Psoas muscle (tissue), 8 donors: ENCODE results near the gene GRK6. TPM values are rescaled to one million over a fixed set of nuclear protein-coding genes. Genes with fewer than 3 reads are reported as not detected.

Experiments
- ATAC-seq, 4 donors: fragments of 200-7000 bp; cut with Tn5 transposase; one replicate each; pipeline ENCODE4 v1.9.1; 2020; ENCODE audit warnings: moderate library complexity in 3 of 4, mild to moderate bottlenecking in 2 of 4
- DNase-seq, 2 donors: peaks; one replicate each; pipeline ENCODE4 v3.0.0-alpha.2; 2020
- H3K27ac ChIP-seq: fragments of 200-600 bp; one replicate; pipeline ENCODE4 v1.8.0; 2022
- H3K27me3 ChIP-seq, 3 donors: fragments of 200-600 bp in 1 of 3; one replicate each; pipeline versions ENCODE4 v1.6.1 to v1.8.0; 2013 to 2022; ENCODE audit warnings: low read length in 2 of 3, mild to moderate bottlenecking in 2 of 3, moderate library complexity in 1 of 3; ENCODE audit not compliant: insufficient read depth in 3 of 3
- H3K36me3 ChIP-seq, 2 donors: fragments of 200-600 bp in 1 of 2; one replicate each; pipeline versions ENCODE4 v1.6.1 to v1.8.0; 2013 to 2022; ENCODE audit warnings: low read depth in 1 of 2, mild to moderate bottlenecking in 1 of 2, moderate library complexity in 1 of 2; ENCODE audit not compliant: insufficient read depth in 1 of 2
- H3K4me1 ChIP-seq: fragments of 200-600 bp; one replicate; pipeline ENCODE4 v1.8.0; 2022
- H3K4me3 ChIP-seq: fragments of 200-600 bp; one replicate; pipeline ENCODE4 v1.8.0; 2022; ENCODE audit warnings: mild to moderate bottlenecking
- H3K9me3 ChIP-seq: fragments of 200-600 bp; one replicate; pipeline ENCODE4 v1.8.0; 2022
- CTCF ChIP-seq: fragments of 200-600 bp; IDR thresholded peaks from one replicate; pipeline ENCODE4 v1.8.0; 2022; ENCODE audit warnings: antibody characterized with exemption
- WGBS, 3 donors: extraction: QIAGEN DNeasy Blood & Tissue Kit; methylation state at CpG; one replicate each; pipeline versions ENCODE4 v1.1.6 to v1.1.7; 2013; 5-methylcytosine and 5-hydroxymethylcytosine counted together
- intact Hi-C, 2 donors: fragments of 100-400 bp; cut with DNase I; formaldehyde crosslinking; loops; one replicate each; pipeline versions ENCODE4 v1.11.0 to v1.14.2; 2022
- polyA plus RNA-seq, 3 donors: library from polyadenylated mRNA; stranded (reverse); fragments of 200-250 nt; gene quantifications; one replicate each; pipeline ENCODE4 v1.2.3, GENCODE V29; 2013
- total RNA-seq, 4 donors: library from RNA; stranded (reverse); fragmentation: NEBNext Ultra II Directional in 2 of 4; extraction: Animal tissue kit (Norgen Biotek cat#: 25700) in 2 of 4; gene quantifications; one replicate each; pipeline versions ENCODE4 v1.2.1 to v1.2.4, GENCODE V29; 2021 to 2023
- donor health status: healthy with polysubstance abuse.
- donor health status: DM: no; HTN: no; CAD: no; lungs with moderate emphysema.
- donor health status: Bipolar disorder and iron deficiency.
- donor health status: healthy.
- donor health status: DM: yes; HTN: yes; CAD: no.
- donor health status: DM: no; HTN: no; CAD: no.
- donor health status: DM: no; HTN: no; CAD: no.
- donor health status: DM: yes; HTN: yes; CAD: no.

The GRK6 gene
- total and polyA plus RNA-seq, 7 donors, result 12.3 to 22.6 (median 15.8) TPM

- Histone ChIP-seq H3K27me3 (peaks cover 0 to 54% (median 27%) of the 10 kb centered on the region in 3 donors), H3K27ac (no peak overlapping the region), H3K9me3 (no peaks in the 10 kb centered on the region), H3K4me1 (peaks cover 1% of the 10 kb centered on the region), H3K36me3 (no peaks in the 10 kb centered on the region), H3K4me3 (no peak overlapping the region)
- no peak for TF ChIP-seq CTCF
- DNase-seq (no peak), ATAC-seq (no peak)
- 84 to 89% (median 85%) methylated on average over 16 of the region's 16 CpGs for WGBS, 3 donors
- intact Hi-C loops, result no loop called here
Observed at GRCh38 chr5:177397875-177398390, 28.5 kb upstream of the GRK6 start.

GRCh38 chr5:177399997-177400868 lies 26.2 kb upstream of the GRK6 start, which contains the start of gene PFN3:
TSS of gene PFN3 (minus strand) at chr5:177400661. CDS start at chr5:177400576, 85 bp downstream.
- no peak for DNase-seq
- no peak within 1 kb of the TSS for H3K27ac ChIP-seq
- no peak for ATAC-seq
- H3K9me3 ChIP-seq, result no peaks in the 10 kb centered on the region
- H3K27me3 ChIP-seq, result peaks cover 0 to 72% (median 36%) of the 10 kb centered on the region in 3 donors
- intact Hi-C loops, result no loop called here
- TF ChIP-seq CTCF, result no peak
- H3K4me1 ChIP-seq, result peaks cover 14% of the 10 kb centered on the region
- 10 to 12% (median 11%) methylated on average over 72 to 92 of the region's 92 CpGs for WGBS, 3 donors
- no peak within 1 kb of the TSS for H3K4me3 ChIP-seq
- H3K36me3 ChIP-seq, result no peaks in the 10 kb centered on the region

- 4 to 6% (median 6%) methylated on average over 47 to 49 of the region's 49 CpGs for WGBS, 3 donors
- peaks cover 14% of the 10 kb centered on the region for H3K4me1 ChIP-seq
- peak in 1 of 2 donors; percentile 30 for DNase-seq
Observed at GRCh38 chr5:177402271-177403043, 24.0 kb upstream of the GRK6 start.

More at GRCh38 chr5:177402271-177403043, 24.0 kb upstream of the GRK6 start:
- no peak for TF ChIP-seq CTCF
- peak; percentile 24 to 50 (median 31) for ATAC-seq
- Histone ChIP-seq H3K9me3 (no peaks in the 10 kb centered on the region), H3K36me3 (no peaks in the 10 kb centered on the region), H3K4me3 (peak overlapping the region; percentile 22), H3K27me3 (peaks cover 0 to 73% (median 35%) of the 10 kb centered on the region in 3 donors), H3K27ac (no peak overlapping the region)
- intact Hi-C loops, result no loop called here
